OCI-LY3 (cell line): ENCODE measurements around the gene SEMA5A.

Experiments
- H2AFZ ChIP-seq: fragments of 200-600, 300-600 bp; shearing (Covaris generic); 2 replicates; pipeline ENCODE4 v1.6.0; 2014; ENCODE audit warnings: antibody characterized with exemption, low read depth, low read length
- H3K27ac ChIP-seq: fragments of 200-600, 300-600 bp; sonication (generic); 2 replicates; pipeline ENCODE4 v1.5.1; 2014; ENCODE audit warnings: mild to moderate bottlenecking, low read length, moderate library complexity, mixed read lengths
- H3K27me3 ChIP-seq: fragments of 200-600, 300-600 bp; sonication (generic); 2 replicates; pipeline ENCODE4 v1.6.1; 2014; ENCODE audit warnings: low read depth, low read length, mixed read lengths
- H3K36me3 ChIP-seq: fragments of 200-600, 300-600 bp; sonication (generic); replicated peaks from 2 replicates; pipeline ENCODE3; 2014; ENCODE audit warnings: low read depth, low read length, mixed read lengths
- H3K4me1 ChIP-seq: fragments of 300-600, 200-600 bp; sonication (generic); 2 replicates; pipeline ENCODE4 v1.6.1; 2014; ENCODE audit warnings: low read length, mixed read lengths
- H3K4me2 ChIP-seq: fragments of 200-600, 300-600 bp; sonication (generic); 2 replicates; pipeline ENCODE4 v1.6.1; 2014; ENCODE audit warnings: low read length, mixed read lengths
- H3K4me3 ChIP-seq: fragments of 300-600, 200-600 bp; sonication (generic); 2 replicates; pipeline ENCODE4 v1.5.1; 2014; ENCODE audit warnings: antibody characterized with exemption, mild to moderate bottlenecking, low read length, moderate library complexity
- H3K79me2 ChIP-seq: fragments of 300-600, 200-600 bp; shearing (Covaris generic); 2 replicates; pipeline ENCODE4 v1.6.1; 2014; ENCODE audit warnings: mild to moderate bottlenecking, low read length, mixed read lengths
- H3K9ac ChIP-seq: fragments of 300-600, 200-600 bp; shearing (Covaris generic); 2 replicates; pipeline ENCODE4 v1.6.0; 2014; ENCODE audit warnings: mild to moderate bottlenecking, low read length, moderate library complexity
- H3K9me3 ChIP-seq: fragments of 200-600, 300-600 bp; shearing (Covaris generic); 2 replicates; pipeline ENCODE4 v1.6.1; 2014; ENCODE audit warnings: low read length, mixed read lengths; ENCODE audit not compliant: insufficient read depth
- H4K20me1 ChIP-seq: fragments of 200-600, 300-600 bp; sonication (generic); 2 replicates; pipeline ENCODE4 v1.6.1; 2016; ENCODE audit warnings: low read length, mixed read lengths; ENCODE audit not compliant: insufficient read depth
- EZH2phosphoT487 ChIP-seq: fragments of 200-600 bp; shearing (Covaris generic); IDR thresholded peaks from 2 replicates; pipeline ENCODE4 v1.6.1; 2018; ENCODE audit warnings: antibody characterized with exemption, mixed run types, low read depth
- TF ChIP-seq, protein P1 (sequence below): fragments of 200-600, 300-600 bp; sonication (generic); IDR thresholded peaks from 2 replicates; pipeline ENCODE4 v1.5.1; 2014; ENCODE audit warnings: antibody characterized with exemption, low read length, low read depth

The SEMA5A gene

DNA sequence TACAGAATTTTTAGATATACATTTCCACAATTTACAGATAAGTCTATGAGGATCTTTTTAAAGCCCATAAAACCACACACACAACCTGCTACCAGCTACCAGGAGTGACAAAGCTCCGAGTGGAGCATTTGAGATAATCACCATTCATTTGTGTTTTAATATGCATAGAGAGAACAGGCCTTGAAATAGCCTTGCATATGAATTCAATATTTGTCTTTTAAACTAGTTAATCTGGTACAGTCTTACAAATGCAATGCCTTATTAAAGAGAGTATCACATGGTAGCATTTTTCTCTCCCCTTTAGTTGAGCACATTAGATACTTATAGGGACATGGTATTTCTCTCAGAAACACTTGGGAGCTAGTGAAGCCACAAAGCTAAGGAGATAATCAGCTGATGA lies 49.1 kb downstream of the SEMA5A start:
- no peak overlapping the region for H3K4me3 ChIP-seq
- H3K4me2 ChIP-seq, result no peak overlapping the region
- TF ChIP-seq EZH2phosphoT487, result no peak
- TF ChIP-seq, protein P1, sequence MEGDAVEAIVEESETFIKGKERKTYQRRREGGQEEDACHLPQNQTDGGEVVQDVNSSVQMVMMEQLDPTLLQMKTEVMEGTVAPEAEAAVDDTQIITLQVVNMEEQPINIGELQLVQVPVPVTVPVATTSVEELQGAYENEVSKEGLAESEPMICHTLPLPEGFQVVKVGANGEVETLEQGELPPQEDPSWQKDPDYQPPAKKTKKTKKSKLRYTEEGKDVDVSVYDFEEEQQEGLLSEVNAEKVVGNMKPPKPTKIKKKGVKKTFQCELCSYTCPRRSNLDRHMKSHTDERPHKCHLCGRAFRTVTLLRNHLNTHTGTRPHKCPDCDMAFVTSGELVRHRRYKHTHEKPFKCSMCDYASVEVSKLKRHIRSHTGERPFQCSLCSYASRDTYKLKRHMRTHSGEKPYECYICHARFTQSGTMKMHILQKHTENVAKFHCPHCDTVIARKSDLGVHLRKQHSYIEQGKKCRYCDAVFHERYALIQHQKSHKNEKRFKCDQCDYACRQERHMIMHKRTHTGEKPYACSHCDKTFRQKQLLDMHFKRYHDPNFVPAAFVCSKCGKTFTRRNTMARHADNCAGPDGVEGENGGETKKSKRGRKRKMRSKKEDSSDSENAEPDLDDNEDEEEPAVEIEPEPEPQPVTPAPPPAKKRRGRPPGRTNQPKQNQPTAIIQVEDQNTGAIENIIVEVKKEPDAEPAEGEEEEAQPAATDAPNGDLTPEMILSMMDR, result no peak
- H3K79me2 ChIP-seq, result no peaks in the 10 kb centered on the region
- H3K9me3 ChIP-seq, result no peaks in the 10 kb centered on the region
- H3K4me1 ChIP-seq, result no peaks in the 10 kb centered on the region
- H3K36me3 ChIP-seq, result no peaks in the 10 kb centered on the region
- no peak overlapping the region for H2AFZ ChIP-seq
- H3K27me3 ChIP-seq, result no peaks in the 10 kb centered on the region
- H4K20me1 ChIP-seq, result no peaks in the 10 kb centered on the region
- H3K27ac ChIP-seq, result no peak overlapping the region
- H3K9ac ChIP-seq, result no peak overlapping the region

- H3K4me3 ChIP-seq, result no peak overlapping the region
- H3K9me3 ChIP-seq, result no peaks in the 10 kb centered on the region
- no peak overlapping the region for H3K9ac ChIP-seq
- no peak overlapping the region for H3K4me2 ChIP-seq
- TF ChIP-seq EZH2phosphoT487, result no peak
- TF ChIP-seq, protein P1, result no peak
- H3K79me2 ChIP-seq, result no peaks in the 10 kb centered on the region
- no peak overlapping the region for H2AFZ ChIP-seq
- H4K20me1 ChIP-seq, result no peaks in the 10 kb centered on the region
- no peaks in the 10 kb centered on the region for H3K36me3 ChIP-seq
- H3K4me1 ChIP-seq, result no peaks in the 10 kb centered on the region
- H3K27ac ChIP-seq, result no peak overlapping the region
- H3K27me3 ChIP-seq, result no peaks in the 10 kb centered on the region
Measured at GRCh38 chr5:9495121-9495520, 50.8 kb downstream of the SEMA5A start.

GRCh38 chr5:9494301-9494700 lies 51.6 kb downstream of the SEMA5A start:
- TF ChIP-seq EZH2phosphoT487, result no peak
- TF ChIP-seq, protein P1, result no peak
- Histone ChIP-seq H2AFZ (no peak overlapping the region), H3K4me1 (no peaks in the 10 kb centered on the region), H4K20me1 (no peaks in the 10 kb centered on the region), H3K4me2 (no peak overlapping the region), H3K27ac (no peak overlapping the region), H3K9ac (no peak overlapping the region), H3K36me3 (no peaks in the 10 kb centered on the region), H3K4me3 (no peak overlapping the region), H3K9me3 (no peaks in the 10 kb centered on the region), H3K79me2 (no peaks in the 10 kb centered on the region), H3K27me3 (no peaks in the 10 kb centered on the region)

DNA sequence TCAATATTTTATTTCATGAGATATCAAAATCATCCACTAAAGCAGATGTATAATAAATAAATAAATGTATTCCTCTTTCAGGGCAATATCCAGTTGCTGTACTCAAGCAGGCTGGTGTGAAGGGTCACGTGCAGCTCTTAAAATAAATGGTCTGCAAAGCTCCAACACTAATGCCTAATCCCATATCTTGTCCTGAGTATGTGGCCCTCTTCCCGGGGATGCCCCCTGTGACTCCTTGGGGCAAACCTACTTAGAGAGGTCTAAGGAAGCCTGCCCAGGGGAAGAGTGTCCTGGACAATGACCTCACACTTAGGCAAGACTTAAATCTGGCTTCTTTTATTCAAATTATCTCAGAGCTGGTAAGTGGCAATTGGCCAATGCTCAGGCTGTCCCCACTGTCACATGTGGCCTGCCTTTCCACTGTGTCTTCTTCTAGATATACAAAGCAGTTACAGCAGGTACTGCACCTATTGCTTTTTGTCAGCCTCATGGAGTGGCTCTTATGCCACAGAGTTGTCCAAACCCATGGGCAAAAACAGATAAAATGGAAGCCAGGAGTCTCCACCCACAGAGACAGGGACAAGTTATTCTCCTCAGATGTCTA lies 55.3 kb downstream of the SEMA5A start:
- Histone ChIP-seq H3K9ac (no peak overlapping the region), H3K4me1 (no peaks in the 10 kb centered on the region), H2AFZ (no peak overlapping the region), H3K4me3 (no peak overlapping the region), H3K4me2 (no peak overlapping the region), H3K9me3 (no peaks in the 10 kb centered on the region), H4K20me1 (no peaks in the 10 kb centered on the region), H3K27ac (no peak overlapping the region), H3K79me2 (no peaks in the 10 kb centered on the region), H3K36me3 (no peaks in the 10 kb centered on the region), H3K27me3 (no peaks in the 10 kb centered on the region)
- TF ChIP-seq, protein P1, result no peak
- TF ChIP-seq EZH2phosphoT487, result no peak
